Immature natural killer cell (primary cell): ENCODE results near the gene TSPAN15. TPM values are rescaled to one million over a fixed set of nuclear protein-coding genes. Genes with fewer than 3 reads are reported as not detected.

ENCODE experiments used
- DNase-seq, 3 donors: peaks; one replicate each; pipeline ENCODE4 v3.0.0; 2022; ENCODE audit warnings: mixed read lengths in 1 of 3
- H3K27ac Mint-ChIP-seq, 6 donors: one replicate each; pipeline ENCODE4 v1.8.0; 2020; ENCODE audit warnings: mixed read lengths in 6 of 6, mild to moderate bottlenecking in 5 of 6, inconsistent platforms in 4 of 6, moderate library complexity in 3 of 6
- H3K27me3 Mint-ChIP-seq, 3 donors: one replicate each; pipeline ENCODE4 v1.8.0; 2020 to 2021; ENCODE audit warnings: low read depth in 3 of 3, mild to moderate bottlenecking in 3 of 3, mixed read lengths in 3 of 3, moderate library complexity in 3 of 3, inconsistent platforms in 1 of 3
- H3K36me3 Mint-ChIP-seq, 3 donors: one replicate each; pipeline ENCODE4 v1.8.0; 2020; ENCODE audit warnings: mixed read lengths in 3 of 3, inconsistent platforms in 2 of 3, mild to moderate bottlenecking in 2 of 3
- H3K4me1 Mint-ChIP-seq, 2 donors: one replicate each; pipeline ENCODE4 v1.8.0; 2020; ENCODE audit warnings: inconsistent platforms in 2 of 2, mild to moderate bottlenecking in 2 of 2, mixed read lengths in 2 of 2, moderate library complexity in 1 of 2
- H3K4me3 Mint-ChIP-seq, 5 donors: one replicate each; pipeline ENCODE4 v1.8.0; 2020; ENCODE audit warnings: mild to moderate bottlenecking in 5 of 5, mixed read lengths in 5 of 5, inconsistent platforms in 3 of 5, moderate library complexity in 3 of 5
- H3K9me3 Mint-ChIP-seq, 6 donors: one replicate each; pipeline ENCODE4 v1.8.0; 2020; ENCODE audit warnings: mild to moderate bottlenecking in 6 of 6, mixed read lengths in 6 of 6, inconsistent platforms in 4 of 6, moderate library complexity in 3 of 6
- polyA plus RNA-seq, 3 donors: library from polyadenylated mRNA; unstranded; fragments of 300-500 nt; fragmentation: Illumina TruSeq; gene quantifications; one replicate each; pipeline ENCODE4 v1.2.3, GENCODE V29; 2021

The TSPAN15 gene
- polyA plus RNA-seq, 3 donors from 2014 or later, result 0.39 to 2.4 TPM; not detected in 1

DNA sequence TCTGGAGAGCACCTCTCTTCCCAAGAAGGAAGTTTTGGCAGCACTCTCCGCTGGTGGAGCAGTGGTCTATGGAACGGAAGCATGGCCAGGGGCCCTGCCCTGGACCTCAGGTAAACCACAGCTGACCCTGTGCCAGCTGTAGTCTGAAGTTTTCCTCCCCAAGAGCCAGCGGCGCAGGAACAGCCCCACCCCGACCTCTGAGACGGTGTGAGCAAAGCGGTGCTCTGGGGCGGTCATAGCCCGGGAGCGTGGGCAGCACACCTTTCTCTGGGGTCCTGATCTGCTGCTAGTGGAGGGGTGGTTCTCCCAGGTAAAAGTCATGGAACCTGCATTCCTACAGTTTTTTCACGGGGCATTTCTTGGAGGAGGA is 52.6 kb downstream of the TSPAN15 start:
- no peak for DNase-seq
- Mint-ChIP-seq H3K4me1 (peaks cover 5 to 7% of the 10 kb centered on the region in 2 donors), H3K36me3 (no peaks in the 10 kb centered on the region), H3K27me3 (peaks cover 2 to 6% (median 2%) of the 10 kb centered on the region in 3 donors), H3K27ac (no peak overlapping the region), H3K9me3 (no peaks in the 10 kb centered on the region), H3K4me3 (no peak overlapping the region)

DNA sequence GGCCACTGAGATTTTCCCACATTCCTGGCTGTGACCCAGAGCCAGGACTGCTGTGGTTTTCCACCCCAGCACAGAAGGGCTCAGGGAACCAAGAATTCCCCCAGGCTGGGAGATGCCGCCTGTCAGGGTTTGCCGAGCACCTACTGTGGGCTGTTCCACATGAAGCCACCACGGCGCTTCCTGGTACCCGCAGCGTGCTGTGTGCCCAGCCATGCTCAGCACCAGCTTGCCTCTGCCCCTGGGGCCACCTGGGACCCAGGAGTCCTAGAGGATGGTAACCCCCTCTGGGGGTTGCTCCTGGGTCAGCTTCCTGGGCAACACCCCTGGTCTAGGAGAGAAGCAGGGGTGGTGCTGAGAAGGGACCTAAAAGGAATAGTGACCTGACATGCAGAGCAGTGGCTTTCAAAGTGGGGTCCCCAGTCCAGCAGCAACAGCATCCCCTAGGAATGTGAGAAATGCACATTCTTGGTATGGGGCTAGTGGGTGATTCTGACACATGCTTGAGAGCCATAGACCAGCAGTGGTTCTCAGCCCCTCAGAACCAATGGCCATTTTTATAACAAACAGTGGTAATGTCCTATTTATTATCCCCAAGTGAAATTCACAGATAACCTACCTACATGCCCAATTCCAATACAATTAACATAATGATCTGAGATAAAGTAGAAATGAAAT is 53.4 kb downstream of the TSPAN15 start:
- DNase-seq, result no peak
- H3K9me3 Mint-ChIP-seq, result no peaks in the 10 kb centered on the region
- no peak overlapping the region for H3K27ac Mint-ChIP-seq
- peaks cover 2 to 6% (median 2%) of the 10 kb centered on the region in 3 donors for H3K27me3 Mint-ChIP-seq
- peaks cover 5 to 7% of the 10 kb centered on the region in 2 donors for H3K4me1 Mint-ChIP-seq
- no peak overlapping the region for H3K4me3 Mint-ChIP-seq
- H3K36me3 Mint-ChIP-seq, result no peaks in the 10 kb centered on the region

DNA sequence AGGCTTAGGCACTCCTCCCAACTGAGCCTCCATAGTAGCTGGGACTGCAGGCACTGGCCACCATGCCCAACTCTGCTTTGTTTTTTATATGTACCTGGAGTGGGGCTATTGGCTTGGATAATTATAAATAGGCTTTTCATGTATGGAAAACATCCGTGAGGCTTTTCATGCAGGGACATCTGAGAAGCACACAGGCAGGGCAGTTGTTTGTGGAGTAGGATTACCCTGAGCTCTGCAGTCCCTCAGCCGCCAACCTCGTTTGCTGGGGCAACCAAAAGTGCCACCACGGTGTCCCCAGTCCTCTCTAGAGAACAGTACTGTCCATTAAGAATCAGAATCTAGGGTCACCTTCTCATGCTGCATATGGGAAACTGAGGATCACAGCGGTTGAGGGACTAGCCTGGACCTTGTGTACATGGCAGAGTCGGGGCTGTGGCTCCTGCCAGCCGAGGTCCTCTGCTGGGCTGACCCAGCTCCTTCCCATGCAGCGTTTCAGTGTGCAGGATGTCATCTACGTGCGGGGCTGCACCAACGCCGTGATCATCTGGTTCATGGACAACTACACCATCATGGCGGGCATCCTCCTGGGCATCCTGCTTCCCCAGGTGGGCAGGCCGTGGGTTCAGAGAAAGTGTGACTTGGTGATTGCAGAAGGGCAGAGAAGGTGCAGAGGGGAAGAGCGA is 54.5 kb downstream of the TSPAN15 start:
- Mint-ChIP-seq H3K27me3 (peaks cover 2 to 7% (median 2%) of the 10 kb centered on the region in 3 donors), H3K4me3 (no peak overlapping the region), H3K36me3 (no peaks in the 10 kb centered on the region), H3K9me3 (no peaks in the 10 kb centered on the region), H3K27ac (no peak overlapping the region), H3K4me1 (peaks cover 5 to 7% of the 10 kb centered on the region in 2 donors)
- no peak for DNase-seq

DNA sequence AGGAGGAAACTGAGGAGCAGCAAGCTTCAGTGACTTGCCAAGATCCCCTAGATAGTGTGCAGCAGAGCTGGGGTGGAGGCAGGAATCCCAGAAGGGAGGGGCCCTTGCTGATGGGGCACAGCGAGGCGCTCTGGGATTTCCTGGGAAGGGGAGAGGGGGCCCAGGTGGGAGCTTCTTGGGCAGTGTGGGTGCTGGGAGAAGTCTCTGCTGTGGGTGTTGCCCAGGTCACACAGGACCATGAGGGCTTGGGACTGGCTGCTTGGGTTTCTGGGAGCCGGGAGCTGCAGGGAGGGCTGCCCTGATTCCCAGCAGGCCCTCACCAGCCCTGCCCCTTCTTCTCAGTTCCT is 55.2 kb downstream of the TSPAN15 start:
- Mint-ChIP-seq H3K27me3 (peaks cover 2 to 14% (median 9%) of the 10 kb centered on the region in 3 donors), H3K27ac (no peak overlapping the region), H3K4me3 (no peak overlapping the region), H3K4me1 (peaks cover 5 to 7% of the 10 kb centered on the region in 2 donors), H3K9me3 (no peaks in the 10 kb centered on the region), H3K36me3 (no peaks in the 10 kb centered on the region)
- DNase-seq, result no peak

DNA sequence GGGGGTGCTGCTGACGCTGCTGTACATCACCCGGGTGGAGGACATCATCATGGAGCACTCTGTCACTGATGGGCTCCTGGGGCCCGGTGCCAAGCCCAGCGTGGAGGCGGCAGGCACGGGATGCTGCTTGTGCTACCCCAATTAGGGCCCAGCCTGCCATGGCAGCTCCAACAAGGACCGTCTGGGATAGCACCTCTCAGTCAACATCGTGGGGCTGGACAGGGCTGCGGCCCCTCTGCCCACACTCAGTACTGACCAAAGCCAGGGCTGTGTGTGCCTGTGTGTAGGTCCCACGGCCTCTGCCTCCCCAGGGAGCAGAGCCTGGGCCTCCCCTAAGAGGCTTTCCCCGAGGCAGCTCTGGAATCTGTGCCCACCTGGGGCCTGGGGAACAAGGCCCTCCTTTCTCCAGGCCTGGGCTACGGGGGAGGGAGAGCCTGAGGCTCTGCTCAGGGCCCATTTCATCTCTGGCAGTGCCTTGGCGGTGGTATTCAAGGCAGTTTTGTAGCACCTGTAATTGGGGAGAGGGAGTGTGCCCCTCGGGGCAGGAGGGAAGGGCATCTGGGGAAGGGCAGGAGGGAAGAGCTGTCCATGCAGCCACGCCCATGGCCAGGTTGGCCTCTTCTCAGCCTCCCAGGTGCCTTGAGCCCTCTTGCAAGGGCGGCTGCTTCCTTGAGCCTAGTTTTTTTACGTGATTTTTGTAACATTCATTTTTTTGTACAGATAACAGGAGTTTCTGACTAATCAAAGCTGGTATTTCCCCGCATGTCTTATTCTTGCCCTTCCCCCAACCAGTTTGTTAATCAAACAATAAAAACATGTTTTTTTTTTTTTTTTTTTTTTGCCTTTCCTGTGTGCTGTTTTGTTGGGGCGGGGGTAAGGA is 55.8 kb downstream of the TSPAN15 start:
- Mint-ChIP-seq H3K36me3 (no peaks in the 10 kb centered on the region), H3K9me3 (no peaks in the 10 kb centered on the region), H3K4me3 (peak overlapping the region in 4 of 5 donors; percentile 4 to 65 (median 53)), H3K27me3 (peaks cover 2 to 20% (median 11%) of the 10 kb centered on the region in 3 donors), H3K4me1 (peaks cover 5 to 7% of the 10 kb centered on the region in 2 donors), H3K27ac (peak overlapping the region in 2 of 6 donors; percentile 14 to 78)
- no peak for DNase-seq

DNA sequence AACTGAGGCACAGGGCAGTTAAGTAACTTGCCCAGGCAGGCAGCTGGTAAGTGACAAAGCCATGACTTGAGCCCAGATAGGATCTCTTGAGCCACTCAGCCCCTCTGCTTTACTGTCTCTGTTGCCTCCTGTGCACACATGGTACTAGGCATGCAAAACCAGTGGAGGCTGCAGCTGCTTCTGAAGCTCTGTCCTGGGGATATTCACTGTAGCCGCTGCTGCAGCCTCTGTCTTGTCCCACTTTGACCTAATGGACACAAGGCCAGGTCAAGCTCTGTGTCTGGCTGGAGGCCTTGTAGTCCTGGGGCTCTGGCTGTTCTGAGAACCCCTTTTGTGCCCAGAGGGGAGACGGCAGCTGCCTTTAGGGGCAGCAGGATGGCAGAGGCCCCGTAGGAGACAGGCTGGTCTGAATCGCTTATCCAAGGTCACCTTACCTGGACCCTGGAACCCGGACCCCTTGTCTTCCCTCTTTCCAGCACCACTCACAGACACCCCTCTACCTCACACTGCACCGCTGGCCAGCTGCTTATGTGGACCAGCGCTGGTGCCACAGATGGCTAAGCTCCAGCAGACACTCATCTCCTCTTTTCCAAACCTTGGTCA is 57.6 kb downstream of the TSPAN15 start:
- Mint-ChIP-seq H3K4me3 (no peak overlapping the region), H3K27ac (no peak overlapping the region), H3K9me3 (no peaks in the 10 kb centered on the region), H3K27me3 (peaks cover 2 to 23% (median 13%) of the 10 kb centered on the region in 3 donors), H3K36me3 (no peaks in the 10 kb centered on the region), H3K4me1 (peaks cover 5 to 7% of the 10 kb centered on the region in 2 donors)
- DNase-seq, result no peak

DNA sequence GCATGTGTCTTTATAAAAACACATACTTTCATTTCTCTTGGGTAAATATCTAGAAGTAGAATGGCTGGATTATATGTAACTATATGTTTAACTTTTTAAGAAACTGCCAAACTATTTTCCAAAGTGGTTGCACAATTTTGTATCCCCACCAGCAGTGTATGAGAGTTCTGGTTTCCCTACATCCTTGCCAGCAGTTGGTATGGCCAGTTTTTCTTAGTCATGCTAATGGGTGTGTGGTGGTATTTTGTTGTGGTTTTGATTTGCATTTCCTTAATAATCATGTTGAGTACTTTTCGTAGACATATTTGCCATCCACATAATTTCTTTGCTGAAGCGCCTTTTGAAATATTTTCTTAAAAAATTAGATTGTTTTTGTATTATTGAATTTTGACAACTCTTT is 61.6 kb downstream of the TSPAN15 start:
- Mint-ChIP-seq H3K27ac (no peak overlapping the region), H3K27me3 (peaks cover 5 to 30% (median 15%) of the 10 kb centered on the region in 3 donors), H3K9me3 (no peaks in the 10 kb centered on the region), H3K4me3 (no peak overlapping the region), H3K36me3 (no peaks in the 10 kb centered on the region), H3K4me1 (peaks cover under 1 to 2% of the 10 kb centered on the region in 2 donors)
- DNase-seq, result no peak

DNA sequence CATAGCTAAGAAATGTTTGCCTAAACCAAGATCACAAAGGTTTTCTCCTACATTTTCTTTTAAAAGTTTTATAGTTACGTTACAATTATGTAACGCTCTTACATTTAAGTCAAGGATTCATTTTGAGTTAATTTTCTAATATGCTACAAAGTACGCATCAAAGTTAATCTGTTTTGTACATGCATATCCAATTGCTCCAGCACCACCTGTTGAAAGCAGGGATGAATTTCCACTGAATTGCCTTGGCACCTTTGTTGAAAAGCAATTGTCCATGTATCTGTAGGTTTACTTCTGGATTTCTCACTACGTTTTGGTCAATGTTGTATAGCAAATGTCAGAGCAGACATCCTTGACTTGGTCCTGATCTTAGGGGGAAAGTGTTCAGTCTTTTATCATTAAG is 62.4 kb downstream of the TSPAN15 start:
- Mint-ChIP-seq H3K4me1 (no peaks in the 10 kb centered on the region), H3K27ac (no peak overlapping the region), H3K4me3 (no peak overlapping the region), H3K36me3 (no peaks in the 10 kb centered on the region), H3K27me3 (peaks cover 5 to 30% (median 15%) of the 10 kb centered on the region in 3 donors), H3K9me3 (no peaks in the 10 kb centered on the region)
- DNase-seq, result no peak

DNA sequence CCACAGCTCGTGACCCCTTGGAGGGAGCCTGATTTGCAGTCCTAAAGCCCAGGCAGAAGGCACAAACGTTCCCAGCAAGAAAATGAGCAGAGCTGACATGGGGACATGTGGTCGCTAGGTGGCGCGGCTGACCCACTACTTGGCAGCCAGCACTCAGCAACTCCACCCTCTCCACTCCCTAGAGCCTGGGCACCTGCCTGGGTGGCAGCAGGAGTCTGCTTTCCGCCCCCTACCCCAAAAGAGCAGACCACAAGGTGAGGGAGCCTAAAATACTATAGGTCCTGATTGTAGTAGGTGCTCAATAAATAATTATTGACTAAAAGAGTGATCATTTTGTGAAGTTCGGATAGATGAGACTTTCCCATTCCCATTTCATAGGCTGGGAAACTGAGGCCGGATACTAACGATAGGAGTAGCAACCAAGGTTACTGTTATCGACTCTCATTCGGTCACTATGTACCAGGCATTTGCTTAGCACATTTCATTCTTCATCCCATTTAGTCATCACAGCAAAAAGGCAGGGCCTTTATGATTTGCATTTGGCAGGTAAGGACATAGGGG is 64.5 kb downstream of the TSPAN15 start:
- no peak overlapping the region for H3K27ac Mint-ChIP-seq
- peaks cover 9 to 28% (median 13%) of the 10 kb centered on the region in 3 donors for H3K27me3 Mint-ChIP-seq
- no peak overlapping the region for H3K4me3 Mint-ChIP-seq
- H3K36me3 Mint-ChIP-seq, result no peaks in the 10 kb centered on the region
- no peaks in the 10 kb centered on the region for H3K4me1 Mint-ChIP-seq
- peak; percentile 60 to 69 (median 61) for DNase-seq
- no peaks in the 10 kb centered on the region for H3K9me3 Mint-ChIP-seq

DNA sequence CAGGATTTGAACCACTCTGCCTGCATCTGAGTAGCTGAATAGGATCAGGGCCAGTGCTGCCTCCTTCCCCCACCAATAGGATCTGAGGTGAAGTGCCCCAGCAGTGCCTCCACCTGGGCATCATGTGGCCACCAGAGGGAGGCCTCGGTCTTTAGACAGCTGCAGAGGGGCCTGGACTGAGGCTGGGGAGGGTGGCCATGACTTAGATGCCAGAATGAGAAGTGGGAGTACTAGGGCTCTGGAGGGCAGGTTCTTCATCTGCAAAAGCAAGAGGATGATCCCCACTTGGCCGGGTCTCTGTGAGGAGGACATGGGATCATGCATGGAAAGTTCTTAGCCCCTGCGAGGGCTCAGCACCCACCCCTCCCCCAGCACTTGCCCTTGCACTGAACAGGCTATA is 65.1 kb downstream of the TSPAN15 start:
- H3K27me3 Mint-ChIP-seq, result peaks cover 8 to 23% (median 9%) of the 10 kb centered on the region in 3 donors
- H3K36me3 Mint-ChIP-seq, result no peaks in the 10 kb centered on the region
- H3K27ac Mint-ChIP-seq, result no peak overlapping the region
- H3K9me3 Mint-ChIP-seq, result no peaks in the 10 kb centered on the region
- H3K4me1 Mint-ChIP-seq, result no peaks in the 10 kb centered on the region
- no peak overlapping the region for H3K4me3 Mint-ChIP-seq
- no peak for DNase-seq

DNA sequence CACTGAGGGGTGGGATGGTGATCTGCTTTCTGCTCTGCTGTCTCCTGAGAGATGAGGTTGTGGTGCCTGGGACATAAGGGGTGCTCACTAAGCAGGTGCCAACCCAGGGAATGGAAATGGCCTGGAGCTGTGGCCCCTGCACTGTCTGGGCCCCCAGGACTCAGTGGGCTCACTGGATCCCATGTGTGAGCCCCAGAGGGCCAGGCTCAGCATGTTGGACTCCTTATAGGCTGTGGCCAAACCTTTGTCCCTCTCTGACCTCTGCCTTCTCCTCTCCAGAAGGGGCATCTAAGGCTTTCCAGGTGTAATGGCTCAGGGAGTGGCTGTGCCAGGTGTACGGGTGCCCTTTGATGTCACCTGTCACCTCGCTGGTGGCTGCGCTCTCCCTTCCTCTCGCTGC is 65.5 kb downstream of the TSPAN15 start:
- H3K4me3 Mint-ChIP-seq, result no peak overlapping the region
- no peaks in the 10 kb centered on the region for H3K9me3 Mint-ChIP-seq
- no peaks in the 10 kb centered on the region for H3K36me3 Mint-ChIP-seq
- DNase-seq, result no peak
- peaks cover 4 to 18% (median 9%) of the 10 kb centered on the region in 3 donors for H3K27me3 Mint-ChIP-seq
- no peaks in the 10 kb centered on the region for H3K4me1 Mint-ChIP-seq
- no peak overlapping the region for H3K27ac Mint-ChIP-seq

DNA sequence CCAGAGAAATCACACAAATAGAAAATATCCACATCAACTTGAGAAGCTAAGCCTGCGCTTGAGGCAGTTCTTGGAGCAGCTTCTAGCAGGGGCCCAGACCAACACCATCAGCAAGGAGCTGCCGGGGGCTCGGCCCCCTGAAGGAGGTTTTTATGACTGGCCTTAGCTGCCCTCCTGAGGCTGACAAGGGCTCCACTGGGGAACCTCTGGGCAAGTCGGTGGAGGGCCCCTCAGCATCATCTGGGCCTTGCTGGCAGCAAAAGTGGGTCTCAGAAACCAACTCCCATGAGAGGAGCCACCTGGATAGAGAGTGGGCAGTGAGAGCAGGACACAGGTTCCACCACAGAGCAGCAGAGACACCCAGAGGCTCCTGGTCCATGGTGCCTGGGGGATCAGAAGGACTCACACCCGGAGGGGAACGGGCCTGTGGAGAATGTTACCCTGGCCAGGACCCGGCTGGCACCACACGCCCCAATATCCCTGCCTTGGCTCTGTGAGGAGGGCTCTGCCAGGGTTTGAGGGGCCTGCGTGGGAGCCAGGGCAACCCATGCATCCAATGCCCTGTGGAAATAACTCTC is 66.1 kb downstream of the TSPAN15 start:
- no peaks in the 10 kb centered on the region for H3K4me1 Mint-ChIP-seq
- no peaks in the 10 kb centered on the region for H3K36me3 Mint-ChIP-seq

DNA sequence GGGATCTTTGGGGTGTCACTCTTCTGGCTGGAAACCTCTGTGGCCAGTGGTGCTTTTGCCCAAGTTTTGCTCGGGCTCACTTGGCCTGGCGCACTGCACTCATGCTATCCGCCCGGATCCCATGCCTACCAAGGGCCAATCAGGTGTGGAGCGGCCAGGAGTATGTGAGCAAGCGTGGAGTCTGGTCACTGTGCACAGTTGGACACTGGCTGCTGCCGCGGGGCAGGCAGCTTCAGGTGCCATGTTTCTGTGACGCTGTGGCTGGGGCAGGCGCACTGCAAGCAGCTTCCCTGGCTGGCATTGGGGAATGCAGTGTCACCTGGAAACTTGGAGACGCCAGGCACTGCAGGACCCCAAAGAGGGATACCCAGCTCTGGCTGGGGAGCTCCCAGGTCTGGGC is 76.7 kb downstream of the TSPAN15 start:
- H3K36me3 Mint-ChIP-seq, result no peaks in the 10 kb centered on the region
- DNase-seq, result no peak
- no peak overlapping the region for H3K4me3 Mint-ChIP-seq
- no peak overlapping the region for H3K27ac Mint-ChIP-seq
- H3K4me1 Mint-ChIP-seq, result no peaks in the 10 kb centered on the region
- H3K27me3 Mint-ChIP-seq, result peaks cover 1 to 4% (median 4%) of the 10 kb centered on the region in 3 donors
- H3K9me3 Mint-ChIP-seq, result peaks cover 0 to 2% (median 0%) of the 10 kb centered on the region in 6 donors

More for the DNA sequence above, 66.1 kb downstream of the TSPAN15 start:
- Mint-ChIP-seq H3K27ac (no peak overlapping the region), H3K4me3 (no peak overlapping the region), H3K9me3 (no peaks in the 10 kb centered on the region), H3K27me3 (peaks cover 4 to 16% (median 9%) of the 10 kb centered on the region in 3 donors)
- DNase-seq, result no peak
